ENCODE data around the gene DOCK10.

DOCK10 gene

DNA sequence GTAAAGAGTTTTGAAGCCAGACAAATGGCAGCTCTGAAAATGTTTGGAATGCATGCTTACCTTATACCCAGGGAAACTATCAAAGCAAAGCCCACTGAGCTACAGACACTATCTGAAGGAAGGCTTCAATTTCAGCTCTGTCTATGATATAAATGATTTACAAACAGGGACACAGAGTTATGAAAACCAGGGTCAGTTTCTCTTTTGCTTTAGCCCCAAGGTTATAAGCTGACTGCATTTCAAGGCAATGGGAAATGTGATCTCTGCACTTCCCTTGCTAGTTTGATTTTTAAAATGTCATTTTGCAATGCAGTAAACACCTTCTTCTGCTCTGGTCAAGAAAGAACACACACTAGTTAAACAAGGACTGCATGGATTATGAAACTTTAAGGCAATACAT, 260.9 kb downstream of the DOCK10 start:
- Histone ChIP-seq H3K9me3 (no peaks in the 10 kb centered on the region), H3K4me3 (no peak overlapping the region), H3K36me3 (peaks cover 82% of the 10 kb centered on the region), H3K9ac (no peak overlapping the region), H3K27me3 (no peaks in the 10 kb centered on the region), H3K4me2 (no peak overlapping the region), H4K20me1 (peaks cover 9% of the 10 kb centered on the region), H3K4me1 (no peaks in the 10 kb centered on the region), H3K27ac (no peak overlapping the region)
- TF ChIP-seq Cebpa-rat (IDR thresholded peaks at IDR 0.05): no peak

GRCh38 chr2:224780823-224781222, 261.4 kb downstream of the DOCK10 start:
- Histone ChIP-seq H3K4me1 (no peaks in the 10 kb centered on the region), H3K27ac (no peak overlapping the region), H3K4me2 (no peak overlapping the region), H3K4me3 (no peak overlapping the region), H3K9ac (no peak overlapping the region), H3K9me3 (no peaks in the 10 kb centered on the region), H4K20me1 (peaks cover 9% of the 10 kb centered on the region), H3K27me3 (no peaks in the 10 kb centered on the region), H3K36me3 (peaks cover 82% of the 10 kb centered on the region)
- no peak for TF ChIP-seq Cebpa-rat (IDR thresholded peaks at IDR 0.05)

- Histone ChIP-seq H3K4me2 (no peak overlapping the region), H3K27ac (no peak overlapping the region; the same call in 1 of the 2 replicates), H4K20me1 (peaks cover 9% of the 10 kb centered on the region), H3K36me3 (peaks cover 82% of the 10 kb centered on the region), H3K4me1 (no peaks in the 10 kb centered on the region), H3K4me3 (no peak overlapping the region), H3K27me3 (no peaks in the 10 kb centered on the region), H3K9me3 (no peaks in the 10 kb centered on the region), H3K9ac (no peak overlapping the region)
- no peak for TF ChIP-seq Cebpa-rat (IDR thresholded peaks at IDR 0.05)
These were observed 262.2 kb downstream of the DOCK10 start for GRCh38 chr2:224780106-224780505.

- Histone ChIP-seq H3K27ac (no peak overlapping the region), H3K4me2 (no peak overlapping the region), H3K36me3 (peaks cover 82% of the 10 kb centered on the region), H4K20me1 (peaks cover 9% of the 10 kb centered on the region), H3K4me3 (no peak overlapping the region), H3K4me1 (no peaks in the 10 kb centered on the region), H3K9me3 (no peaks in the 10 kb centered on the region), H3K27me3 (no peaks in the 10 kb centered on the region), H3K9ac (no peak overlapping the region)
- no peak for TF ChIP-seq Cebpa-rat (IDR thresholded peaks at IDR 0.05)
These were observed 263.8 kb downstream of the DOCK10 start for GRCh38 chr2:224778474-224778877.

DNA sequence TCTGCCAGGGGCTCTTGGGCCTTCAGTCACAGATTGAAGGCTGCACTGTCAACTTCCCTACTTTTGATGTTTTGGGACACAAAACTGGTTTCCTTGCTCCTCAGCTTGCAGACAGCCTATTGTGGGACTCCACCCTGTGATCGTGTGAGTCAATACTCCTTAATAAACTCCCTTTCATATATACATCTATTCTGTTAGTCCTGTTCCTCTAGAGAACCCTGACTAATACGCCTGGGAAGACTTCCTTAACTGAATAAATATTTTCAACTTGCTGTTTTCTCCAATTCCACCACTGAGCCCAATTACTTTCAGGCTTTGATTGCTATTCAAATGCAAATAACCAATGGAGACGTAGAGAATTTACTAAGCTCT, 264.7 kb downstream of the DOCK10 start:
- Histone ChIP-seq H4K20me1 (peaks cover 9% of the 10 kb centered on the region), H3K9me3 (peaks cover 5% of the 10 kb centered on the region; the same call in 1 of the 2 replicates), H3K27me3 (no peaks in the 10 kb centered on the region), H3K4me3 (no peak overlapping the region), H3K27ac (no peak overlapping the region), H3K9ac (no peak overlapping the region), H3K4me2 (no peak overlapping the region), H3K36me3 (peaks cover 82% of the 10 kb centered on the region), H3K4me1 (no peaks in the 10 kb centered on the region)
- no peak for TF ChIP-seq Cebpa-rat (IDR thresholded peaks at IDR 0.05)

DNA sequence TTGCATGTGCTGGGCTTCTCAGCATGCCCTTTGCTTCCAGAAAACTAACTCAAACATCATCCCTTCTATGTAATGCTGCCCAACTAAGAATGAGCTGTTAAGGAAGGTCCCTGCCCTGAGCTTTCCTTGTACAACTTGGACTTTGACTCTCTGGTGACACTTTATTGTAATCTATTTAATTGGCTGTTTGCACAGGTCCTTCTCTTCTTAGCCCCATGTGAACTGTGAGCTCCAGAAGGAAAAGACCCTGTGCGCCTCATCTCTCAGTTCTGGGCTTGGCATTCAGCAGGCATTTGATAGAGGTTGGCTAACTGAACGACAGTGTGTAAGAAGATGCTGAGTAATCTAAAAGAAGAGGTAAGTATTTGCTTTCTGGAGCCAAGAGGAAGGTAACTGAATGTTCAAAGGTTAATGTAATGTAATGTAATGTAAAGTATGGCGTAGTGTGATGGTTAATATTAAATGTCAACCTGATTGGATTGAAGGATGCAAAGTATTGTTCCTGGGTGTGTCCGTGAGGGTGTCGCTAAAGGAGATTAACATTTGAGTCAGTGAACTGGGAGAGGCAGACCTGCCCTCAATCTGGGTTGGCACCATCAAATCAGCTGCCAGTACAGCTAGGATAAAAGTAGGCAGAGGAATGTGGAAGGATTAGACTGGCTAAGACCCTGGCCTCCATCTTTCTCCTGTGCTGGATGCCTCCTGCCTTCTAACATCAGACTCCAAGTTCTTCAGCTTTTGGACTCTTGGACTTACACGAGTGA, 265.3 kb downstream of the DOCK10 start:
- peaks cover 82% of the 10 kb centered on the region for H3K36me3 ChIP-seq
- H3K9ac ChIP-seq: no peak overlapping the region
- no peak overlapping the region for H3K4me2 ChIP-seq
- H3K4me1 ChIP-seq: 0 out of 2 replicates have a peak, but pooled peaks cover 5% of the 10 kb centered on the region
- H3K27ac ChIP-seq: no peak overlapping the region
- no peak for TF ChIP-seq Cebpa-rat (IDR thresholded peaks at IDR 0.05)
- peaks cover 9% of the 10 kb centered on the region; the same call in 1 of the 2 replicates for H3K9me3 ChIP-seq
- no peak overlapping the region for H3K4me3 ChIP-seq
- H4K20me1 ChIP-seq: peaks cover 9% of the 10 kb centered on the region
- H3K27me3 ChIP-seq: no peaks in the 10 kb centered on the region

DNA sequence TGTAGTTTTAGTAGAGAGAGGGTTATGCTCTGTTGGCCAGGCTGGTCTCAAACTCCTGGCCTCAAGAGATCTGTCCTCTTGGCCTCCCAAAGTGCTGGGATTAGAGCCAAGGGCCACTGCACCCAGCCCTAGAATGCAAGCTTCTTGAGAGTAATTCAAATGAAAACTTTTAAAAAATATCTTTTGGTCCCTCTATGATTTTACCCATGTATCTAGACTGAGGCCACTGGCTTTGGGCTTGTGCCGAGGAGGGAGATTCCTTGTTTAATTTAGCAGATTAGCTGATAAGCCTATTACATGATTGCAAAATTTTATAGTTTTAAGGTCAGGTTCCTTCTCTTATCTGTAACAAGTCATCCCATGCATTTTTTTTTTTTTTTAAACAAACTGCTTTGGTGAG, 266.6 kb downstream of the DOCK10 start:
- Histone ChIP-seq H3K36me3 (peaks cover 83% of the 10 kb centered on the region), H4K20me1 (peaks cover 9% of the 10 kb centered on the region; the same call in 1 of the 2 replicates), H3K27ac (no peak overlapping the region), H3K4me3 (no peak overlapping the region), H3K4me1 (peaks cover 18% of the 10 kb centered on the region), H3K9ac (no peak overlapping the region), H3K9me3 (peaks cover 9% of the 10 kb centered on the region; the same call in 1 of the 2 replicates), H3K4me2 (no peak overlapping the region), H3K27me3 (no peaks in the 10 kb centered on the region)
- no peak for TF ChIP-seq Cebpa-rat (IDR thresholded peaks at IDR 0.05)

DNA sequence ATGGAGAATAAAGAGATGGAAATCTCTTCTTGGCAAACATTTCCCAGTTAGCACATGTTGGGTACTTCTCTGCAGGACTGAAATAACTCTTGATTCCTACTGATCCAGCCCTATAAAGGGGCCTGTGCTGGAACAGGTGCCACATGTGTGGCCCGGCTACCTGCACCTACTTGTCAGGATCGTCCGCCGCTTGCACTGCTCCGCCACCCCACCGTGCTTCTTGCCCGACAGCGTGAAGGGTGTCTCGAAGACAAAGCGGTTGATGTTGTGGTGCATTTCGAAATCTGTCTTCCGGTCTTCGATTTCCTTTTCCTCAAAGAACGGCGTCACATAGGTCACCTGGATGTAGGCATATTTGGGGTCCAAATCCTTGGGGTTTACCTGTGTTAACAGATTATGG, 267.5 kb downstream of the DOCK10 start:
- Histone ChIP-seq H3K27me3 (no peaks in the 10 kb centered on the region), H3K4me1 (peaks cover 28% of the 10 kb centered on the region), H3K9me3 (peaks cover 9% of the 10 kb centered on the region; the same call in 1 of the 2 replicates), H3K4me3 (no peak overlapping the region), H3K36me3 (peaks cover 84% of the 10 kb centered on the region), H3K9ac (no peak overlapping the region), H4K20me1 (peaks cover 14% of the 10 kb centered on the region), H3K4me2 (no peak overlapping the region), H3K27ac (no peak overlapping the region)
- no peak for TF ChIP-seq Cebpa-rat (IDR thresholded peaks at IDR 0.05)

GRCh38 chr2:224772494-224772893, 269.8 kb downstream of the DOCK10 start:
- H3K27ac ChIP-seq: no peak overlapping the region
- H3K36me3 ChIP-seq: peaks cover 100% of the 10 kb centered on the region
- TF ChIP-seq Cebpa-rat (IDR thresholded peaks at IDR 0.05): no peak

DNA sequence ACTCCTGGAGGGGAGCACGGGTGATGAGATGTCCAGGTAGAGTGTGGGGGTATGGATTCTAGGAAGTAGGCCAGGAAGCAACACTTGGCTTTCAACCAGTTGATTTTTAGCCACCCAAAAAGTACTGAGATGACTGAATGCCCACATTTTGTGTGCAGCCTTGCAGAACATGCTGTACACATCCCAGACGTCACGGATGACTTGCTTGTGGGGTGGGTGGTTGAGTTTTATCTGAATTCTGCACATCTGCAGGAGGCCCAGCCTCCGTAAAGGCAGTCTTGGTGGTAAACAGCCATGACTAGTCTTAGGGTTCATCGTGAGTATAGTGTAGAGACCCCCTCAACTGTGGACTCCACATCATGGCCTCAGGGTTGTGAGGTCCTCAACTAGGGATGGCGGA, 272.8 kb downstream of the DOCK10 start:
- Histone ChIP-seq H3K4me3 (no peak overlapping the region), H4K20me1 (peaks cover 13% of the 10 kb centered on the region), H3K4me2 (peak overlapping the region; percentile 51), H3K36me3 (peaks cover 98% of the 10 kb centered on the region), H3K27ac (no peak overlapping the region), H3K27me3 (no peaks in the 10 kb centered on the region), H3K9ac (no peak overlapping the region), H3K9me3 (peaks cover 30% of the 10 kb centered on the region), H3K4me1 (peaks cover 46% of the 10 kb centered on the region)
- no peak for TF ChIP-seq Cebpa-rat (IDR thresholded peaks at IDR 0.05)

More at GRCh38 chr2:224772494-224772893, 269.8 kb downstream of the DOCK10 start:
- H3K27me3 ChIP-seq: no peaks in the 10 kb centered on the region
- peaks cover 37% of the 10 kb centered on the region for H3K4me1 ChIP-seq
- H3K4me2 ChIP-seq: no peak overlapping the region
- H4K20me1 ChIP-seq: peaks cover 13% of the 10 kb centered on the region
- H3K4me3 ChIP-seq: no peak overlapping the region
- H3K9me3 ChIP-seq: peaks cover 12% of the 10 kb centered on the region; the same call in 1 of the 2 replicates
- H3K9ac ChIP-seq: no peak overlapping the region
